ENCODE results near the gene C3orf52. TPM values are rescaled to one million over a fixed set of nuclear protein-coding genes. Genes with fewer than 3 reads are reported as not detected.
A peak's percentile ranks its signal among the peaks of the same experiment; 100 is the strongest.

The C3orf52 gene
- total RNA-seq, 3 donors from 2014 or later (not counting 1 experiment from before 2014, with no cell fraction given) = 0.42 to 0.90 TPM; not detected in 1

DNA sequence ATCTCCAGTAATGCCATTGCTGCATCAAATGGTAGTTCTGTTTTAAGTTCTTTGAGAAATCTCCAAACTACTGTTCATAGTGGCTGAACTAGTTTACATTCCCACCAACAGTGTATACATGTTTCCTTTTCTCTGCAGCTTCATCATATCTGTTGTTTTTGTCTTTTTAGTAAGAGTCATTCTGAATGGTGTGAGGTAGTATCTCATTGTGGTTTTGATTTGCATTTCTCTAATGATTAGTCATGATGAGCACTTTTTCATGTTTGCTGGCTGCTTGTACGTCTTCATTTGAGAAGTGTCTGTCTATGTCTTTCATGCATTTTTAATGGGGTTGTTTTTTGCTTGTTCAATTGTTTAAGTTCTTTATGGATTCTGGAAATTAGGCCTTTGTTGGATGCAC lies 57.1 kb downstream of the C3orf52 start:
- H3K27ac Mint-ChIP-seq = no peak overlapping the region
- intact Hi-C loops (cut with micrococcal nuclease) = no loop called here
- H3K27me3 Mint-ChIP-seq (ENCODE audit: low read depth in 2 of 2) = peaks cover 0 to 3% of the 10 kb centered on the region in 2 donors

DNA sequence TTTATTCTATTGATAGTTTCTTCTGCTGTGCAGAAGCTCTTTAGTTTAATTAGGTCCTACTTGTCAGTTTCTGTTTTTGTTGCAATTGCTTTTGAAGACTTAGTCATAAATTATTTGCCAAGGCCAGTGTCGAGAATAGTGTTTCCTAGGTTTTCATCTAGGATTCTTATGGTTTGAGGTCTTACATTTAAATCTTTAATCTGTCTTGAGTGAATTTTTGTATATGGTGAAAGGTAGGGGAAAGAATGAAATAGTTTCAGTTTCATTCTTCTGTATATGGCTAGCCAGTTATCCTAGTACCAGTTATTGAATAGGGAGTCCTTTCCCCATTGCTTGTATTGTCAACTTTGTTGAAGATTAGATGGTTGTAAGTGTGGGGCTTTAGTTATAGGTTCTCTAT lies 57.5 kb downstream of the C3orf52 start:
- no peaks in the 10 kb centered on the region for H3K4me1 ChIP-seq (ENCODE audit: control insufficient read depth, insufficient read depth, low read length)
- no peak for TF ChIP-seq CTCF (IDR thresholded peaks at IDR 0.05)
- Mint-ChIP-seq H3K9me3 (peaks cover 8 to 15% of the 10 kb centered on the region in 2 donors), H3K36me3 (peaks cover 20% of the 10 kb centered on the region), H3K4me3 (no peak overlapping the region), H3K4me1 (peaks cover 0 to 6% of the 10 kb centered on the region in 2 donors), H3K27ac (no peak overlapping the region), H3K27me3 (ENCODE audit: low read depth in 2 of 2) (peaks cover 0 to 3% of the 10 kb centered on the region in 2 donors)
- H3K27me3 ChIP-seq (ENCODE audit: control insufficient read depth, insufficient read depth, low read length) = no peaks in the 10 kb centered on the region
- WGBS (ENCODE audit: insufficient coverage) = 41% methylated on average over 1 of the region's 1 CpG
- DNase-seq (no peak), ATAC-seq (no peak)
- no peak overlapping the region for H3K4me3 ChIP-seq (ENCODE audit: low read length)
- H3K36me3 ChIP-seq (ENCODE audit: control insufficient read depth, insufficient read depth, low read length) = no peaks in the 10 kb centered on the region
- H3K27ac ChIP-seq (ENCODE audit: low read length) = no peak overlapping the region
- peaks cover 2% of the 10 kb centered on the region for H3K9me3 ChIP-seq (ENCODE audit: control insufficient read depth, insufficient read depth, low read length)
- intact Hi-C loops (cut with micrococcal nuclease) = no loop called here

More for the DNA sequence above, 57.1 kb downstream of the C3orf52 start:
- Histone ChIP-seq H3K4me3 (ENCODE audit: low read length) (no peak overlapping the region), H3K27me3 (ENCODE audit: control insufficient read depth, insufficient read depth, low read length) (no peaks in the 10 kb centered on the region), H3K27ac (ENCODE audit: low read length) (no peak overlapping the region), H3K36me3 (ENCODE audit: control insufficient read depth, insufficient read depth, low read length) (no peaks in the 10 kb centered on the region), H3K9me3 (ENCODE audit: control insufficient read depth, insufficient read depth, low read length) (no peaks in the 10 kb centered on the region), H3K4me1 (ENCODE audit: control insufficient read depth, insufficient read depth, low read length) (no peaks in the 10 kb centered on the region)
- Mint-ChIP-seq H3K4me3 (no peak overlapping the region), H3K4me1 (peaks cover 0 to 6% of the 10 kb centered on the region in 2 donors), H3K9me3 (peaks cover 8 to 15% of the 10 kb centered on the region in 2 donors), H3K36me3 (peaks cover 20% of the 10 kb centered on the region)
- DNase-seq = no peak
- ATAC-seq = peak in 1 of 3 donors; percentile 21
- no peak for TF ChIP-seq CTCF (IDR thresholded peaks at IDR 0.05)
- 71% methylated on average over 1 of the region's 1 CpG for WGBS (ENCODE audit: insufficient coverage)

DNA sequence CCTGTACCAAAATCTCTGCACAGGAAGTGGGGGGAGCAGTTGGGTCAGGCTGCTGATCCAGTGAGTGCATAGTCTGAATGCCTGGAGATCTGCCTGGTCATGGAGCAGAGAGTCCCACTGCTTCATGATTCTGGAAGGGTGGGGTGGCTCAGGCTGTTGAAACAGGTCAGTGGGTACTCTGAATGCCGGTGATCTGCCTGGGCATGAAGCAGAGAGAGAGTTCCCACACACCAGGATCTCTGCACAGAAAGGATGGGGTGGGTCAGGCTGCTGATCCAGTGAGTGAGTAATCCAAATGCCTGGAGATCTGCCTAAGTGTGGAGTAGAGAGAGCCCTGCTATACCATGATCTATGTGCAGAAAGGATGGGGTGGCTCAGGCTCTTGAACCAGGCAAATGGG lies 62.9 kb downstream of the C3orf52 start:
- Mint-ChIP-seq H3K4me3 (no peak overlapping the region), H3K9me3 (peaks cover 8 to 12% of the 10 kb centered on the region in 2 donors), H3K27me3 (ENCODE audit: low read depth in 2 of 2) (peaks cover 0 to 4% of the 10 kb centered on the region in 2 donors), H3K36me3 (peaks cover 20% of the 10 kb centered on the region), H3K27ac (no peak overlapping the region), H3K4me1 (no peaks in the 10 kb centered on the region)
- H3K27ac ChIP-seq (ENCODE audit: low read length) = no peak overlapping the region
- TF ChIP-seq CTCF (IDR thresholded peaks at IDR 0.05) = no peak
- intact Hi-C loops (cut with micrococcal nuclease) = no loop called here
- H3K4me3 ChIP-seq (ENCODE audit: low read length) = no peak overlapping the region
- H3K9me3 ChIP-seq (ENCODE audit: control insufficient read depth, insufficient read depth, low read length) = peaks cover 15% of the 10 kb centered on the region
- 85% methylated on average over 1 of the region's 1 CpG for WGBS (ENCODE audit: insufficient coverage)
- DNase-seq (no peak), ATAC-seq (no peak)
- H3K36me3 ChIP-seq (ENCODE audit: control insufficient read depth, insufficient read depth, low read length) = no peaks in the 10 kb centered on the region
- H3K4me1 ChIP-seq (ENCODE audit: control insufficient read depth, insufficient read depth, low read length) = no peaks in the 10 kb centered on the region
- no peaks in the 10 kb centered on the region for H3K27me3 ChIP-seq (ENCODE audit: control insufficient read depth, insufficient read depth, low read length)

GRCh38 chr3:112167758-112168157 lies 81.6 kb downstream of the C3orf52 start:
- Mint-ChIP-seq H3K27ac (no peak overlapping the region), H3K4me3 (no peak overlapping the region), H3K4me1 (no peaks in the 10 kb centered on the region), H3K27me3 (ENCODE audit: low read depth in 2 of 2) (peaks cover 0 to 3% of the 10 kb centered on the region in 2 donors), H3K36me3 (no peaks in the 10 kb centered on the region), H3K9me3 (no peaks in the 10 kb centered on the region)
- 75% methylated on average over 2 of the region's 2 CpGs for WGBS (ENCODE audit: insufficient coverage)
- Histone ChIP-seq H3K4me3 (ENCODE audit: low read length) (no peak overlapping the region), H3K4me1 (ENCODE audit: control insufficient read depth, insufficient read depth, low read length) (no peaks in the 10 kb centered on the region), H3K27me3 (ENCODE audit: control insufficient read depth, insufficient read depth, low read length) (no peaks in the 10 kb centered on the region), H3K36me3 (ENCODE audit: control insufficient read depth, insufficient read depth, low read length) (no peaks in the 10 kb centered on the region), H3K9me3 (ENCODE audit: control insufficient read depth, insufficient read depth, low read length) (no peaks in the 10 kb centered on the region), H3K27ac (ENCODE audit: low read length) (no peak overlapping the region)
- ATAC-seq (no peak), DNase-seq (no peak)
- intact Hi-C loops (cut with micrococcal nuclease) = no loop called here
- TF ChIP-seq CTCF (IDR thresholded peaks at IDR 0.05) = no peak

Data from natural killer cell (primary cell).